CD4-positive, alpha-beta T cell treated with Interleukin-17A for 1 hour (primary cell): ENCODE results near the gene SLC38A11.

Source experiments
- DNase-seq: peaks from one replicate; pipeline ENCODE4 v3.0.0-alpha.2; 2020

Gene SLC38A11

DNA sequence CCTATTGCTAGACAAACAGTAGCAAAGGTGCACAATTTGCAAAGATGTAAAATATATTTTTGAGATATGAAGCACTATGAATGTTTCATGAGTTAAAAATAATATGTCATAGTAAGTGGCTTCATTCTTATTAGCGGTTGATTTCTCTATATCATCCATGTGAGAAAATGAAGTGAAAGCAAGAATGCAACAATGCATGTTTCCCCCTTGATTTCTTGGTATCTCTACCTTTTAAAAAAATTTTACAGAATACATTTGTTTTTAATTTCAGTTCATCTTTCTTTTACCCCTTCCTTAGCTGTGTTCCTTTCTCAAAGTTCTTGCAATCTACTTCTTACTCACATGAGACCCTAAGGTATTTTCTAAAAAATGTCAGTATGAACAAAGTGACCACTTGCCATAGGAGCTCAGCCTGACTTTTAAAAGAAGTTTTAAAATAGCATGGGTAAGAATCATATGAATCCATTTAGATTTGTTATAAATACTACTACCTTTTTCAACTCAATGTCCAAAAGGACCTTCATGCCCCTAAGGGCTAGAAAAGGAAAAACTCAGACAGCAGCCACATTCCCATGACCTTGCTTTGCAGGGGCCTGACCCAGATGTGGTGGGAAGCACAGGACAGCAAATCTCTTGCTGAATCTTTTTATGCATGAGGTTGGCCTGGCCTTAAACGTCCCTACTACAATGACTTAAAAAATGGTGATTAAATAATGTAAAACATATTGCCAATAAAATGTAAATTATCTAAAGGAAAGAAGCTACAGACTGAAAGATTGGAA, 14.8 kb upstream of the SLC38A11 start:
- no peak for DNase-seq

DNA sequence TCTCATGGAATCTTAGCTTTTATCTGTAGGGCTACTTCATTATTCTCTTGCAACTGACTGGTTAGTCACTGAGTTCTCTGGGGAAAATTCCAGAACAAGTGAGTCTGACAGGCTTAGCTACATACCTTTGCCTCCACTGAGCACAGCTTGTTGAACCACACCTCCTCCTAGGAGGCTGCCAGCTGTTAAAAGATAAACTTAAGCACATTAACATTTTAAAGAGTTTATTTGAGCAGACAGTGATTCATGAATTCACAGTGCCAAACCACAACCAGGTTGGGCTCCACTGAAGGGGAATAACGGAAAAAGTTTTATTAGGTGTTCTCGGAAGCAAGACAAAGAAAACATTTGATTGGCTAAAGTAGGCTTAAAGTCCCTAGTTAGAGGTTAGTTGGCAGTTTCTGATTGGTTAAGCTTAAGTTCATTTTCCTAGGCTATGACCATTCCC, 12.5 kb upstream of the SLC38A11 start:
- no peak for DNase-seq

DNA sequence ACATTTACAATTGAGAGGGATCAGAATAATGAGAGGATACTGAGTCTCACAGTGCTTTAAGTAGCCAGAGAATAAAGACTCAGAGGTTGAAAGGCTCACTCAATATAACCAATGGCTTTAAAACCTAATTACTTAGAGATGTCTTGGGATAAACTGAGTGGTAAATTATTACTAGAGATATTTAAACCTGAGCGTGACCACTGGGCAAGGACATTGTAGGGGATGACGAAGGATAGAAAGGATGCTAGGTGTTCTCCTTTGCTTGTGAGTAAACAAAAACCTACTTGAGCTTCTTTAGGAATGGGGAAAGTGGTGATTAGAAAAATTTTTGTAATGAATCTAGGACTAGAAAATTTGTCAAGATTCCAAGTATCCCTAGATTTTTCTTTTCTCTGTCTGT, 12.0 kb upstream of the SLC38A11 start:
- no peak for DNase-seq

DNA sequence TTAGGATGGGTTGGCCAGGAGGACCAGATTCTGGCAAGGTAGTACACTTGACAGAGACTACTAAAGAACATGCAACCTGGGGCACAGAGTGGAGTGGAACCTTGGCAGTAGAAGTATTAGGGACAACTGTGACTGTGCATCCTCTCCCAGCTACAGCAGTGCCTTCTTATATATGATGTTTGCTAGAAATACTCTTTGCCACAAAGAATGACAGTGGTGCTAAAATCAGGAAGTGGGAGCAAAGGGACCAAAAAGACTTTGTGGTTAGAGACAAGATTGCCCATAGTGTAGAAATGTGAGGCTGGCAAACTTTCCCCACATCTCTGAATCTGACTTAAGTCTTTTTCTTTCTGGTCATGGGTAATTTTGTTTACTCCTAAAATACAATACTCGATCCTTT, 9.4 kb upstream of the SLC38A11 start:
- DNase-seq, result no peak

DNA sequence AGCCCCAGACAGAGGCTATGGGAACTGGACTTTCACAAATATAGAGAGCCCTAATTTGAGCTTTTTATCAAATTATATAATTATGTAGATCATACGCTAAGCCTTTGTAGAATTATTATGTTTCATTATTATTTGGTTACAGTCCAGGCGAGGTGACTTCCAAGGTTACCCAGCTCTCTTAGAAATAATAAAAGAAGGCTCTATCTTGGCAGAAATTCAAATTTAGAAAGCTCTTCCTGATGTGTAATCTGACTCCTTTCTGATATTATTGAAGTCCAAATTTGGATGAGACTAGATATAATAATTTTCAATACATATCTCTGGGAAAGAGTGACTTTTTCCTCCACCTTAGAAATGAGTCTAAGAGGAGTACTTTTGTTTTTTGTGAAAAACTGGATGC, 4.8 kb upstream of the SLC38A11 start:
- no peak for DNase-seq

DNA sequence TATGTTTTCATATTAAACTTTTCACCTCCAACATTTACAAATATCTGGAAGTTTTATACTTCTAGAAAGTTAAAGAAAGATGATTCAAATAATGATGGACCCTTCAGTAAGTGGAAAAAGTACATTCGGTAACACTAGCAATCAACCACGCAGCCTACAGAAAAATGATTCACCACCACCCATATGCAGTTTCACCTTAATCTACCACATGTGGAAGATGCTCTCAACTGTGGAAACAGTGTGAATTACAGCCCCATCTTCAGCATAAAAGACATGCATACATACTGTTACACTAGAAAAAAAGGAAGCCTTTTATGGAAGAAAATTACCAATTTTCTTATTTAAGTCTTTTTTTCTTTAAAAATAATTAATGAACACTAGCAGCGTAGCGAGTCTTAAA, 1.1 kb downstream of the SLC38A11 start:
- DNase-seq, result no peak

DNA sequence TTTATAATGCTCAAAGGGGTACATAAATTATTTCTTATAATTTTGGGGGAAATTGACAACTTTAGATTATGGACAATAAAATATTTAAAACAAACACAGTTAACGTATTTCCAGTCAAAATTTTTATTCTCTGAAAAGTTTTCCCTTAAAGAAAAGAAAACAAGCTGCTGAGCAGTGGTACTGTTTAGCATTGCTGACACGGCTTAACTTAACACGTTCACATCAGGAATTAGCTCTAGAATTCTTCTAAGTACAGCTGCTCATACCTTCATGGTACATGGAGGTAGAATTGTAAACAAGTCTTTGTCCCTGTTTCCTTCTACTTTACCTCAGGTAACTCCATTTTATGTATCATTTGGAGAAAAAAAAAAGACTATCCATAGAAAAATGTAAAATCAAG, 2.0 kb downstream of the SLC38A11 start:
- no peak for DNase-seq

DNA sequence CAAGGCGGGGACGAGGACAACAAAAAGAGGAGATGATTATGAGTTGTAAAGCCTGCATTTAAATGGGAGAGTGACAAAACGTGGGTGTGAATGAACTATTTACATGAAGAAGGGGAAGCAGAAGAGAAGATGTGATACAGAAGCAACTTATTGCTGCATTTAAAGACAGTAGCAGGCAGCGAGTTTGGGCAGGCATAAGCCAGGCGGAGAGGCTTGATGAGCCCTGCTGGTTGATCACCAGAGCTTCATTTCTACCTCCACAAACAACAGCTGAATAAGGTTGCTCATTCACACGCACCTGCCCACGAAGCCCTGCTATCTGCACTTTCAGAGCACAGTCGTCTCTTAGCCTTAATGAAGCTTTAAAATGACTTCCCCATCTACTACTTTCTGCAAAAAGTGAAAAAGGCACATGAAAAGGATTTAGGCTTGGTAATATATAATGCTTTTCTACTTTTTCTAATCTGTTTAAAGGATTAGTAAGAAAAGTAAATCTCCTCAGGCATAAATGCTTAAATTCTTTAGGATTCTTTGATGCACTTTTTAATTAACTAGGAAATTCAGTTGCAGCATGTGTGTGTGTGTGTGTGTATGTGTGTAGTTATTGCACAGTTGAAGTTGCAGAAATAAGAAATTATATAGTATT, 3.1 kb downstream of the SLC38A11 start:
- no peak for DNase-seq

DNA sequence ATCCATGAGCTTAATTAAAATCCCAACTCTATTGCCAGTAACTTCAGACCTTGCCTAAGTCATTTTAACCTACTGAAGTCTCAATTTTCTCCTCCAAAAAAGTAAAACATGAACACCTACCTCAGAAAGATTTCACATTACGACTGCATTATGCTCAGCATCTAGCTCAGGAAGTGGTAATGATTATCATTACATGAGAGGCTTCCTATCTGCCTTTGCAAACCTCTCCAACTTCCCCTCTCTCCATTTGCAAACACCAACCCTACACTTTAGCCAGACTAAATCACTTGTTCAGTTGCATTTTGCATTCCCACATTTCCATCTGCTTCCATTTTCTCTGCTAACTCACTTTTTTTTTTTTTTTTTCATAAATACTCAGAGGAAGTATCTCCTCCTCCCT, 6.8 kb downstream of the SLC38A11 start:
- no peak for DNase-seq

DNA sequence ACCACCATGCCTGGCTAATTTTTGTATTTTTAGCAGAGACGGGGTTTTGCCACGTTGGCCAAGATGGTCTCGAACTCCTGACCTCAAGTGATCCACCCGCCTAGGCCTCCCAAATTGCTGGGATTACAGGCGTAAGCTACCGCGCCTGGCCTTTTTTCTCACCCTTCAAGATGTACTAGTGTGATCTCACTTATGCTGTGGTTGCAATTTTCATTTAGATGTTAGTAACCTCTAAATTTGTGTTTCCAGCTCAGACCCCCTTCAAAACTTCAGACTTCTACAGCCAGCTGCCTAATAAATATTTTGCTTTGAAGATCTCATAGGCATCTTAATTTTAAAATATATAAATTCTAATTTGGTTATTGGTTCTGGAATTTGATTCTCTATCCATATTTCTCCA, 8.0 kb downstream of the SLC38A11 start:
- no peak for DNase-seq

DNA sequence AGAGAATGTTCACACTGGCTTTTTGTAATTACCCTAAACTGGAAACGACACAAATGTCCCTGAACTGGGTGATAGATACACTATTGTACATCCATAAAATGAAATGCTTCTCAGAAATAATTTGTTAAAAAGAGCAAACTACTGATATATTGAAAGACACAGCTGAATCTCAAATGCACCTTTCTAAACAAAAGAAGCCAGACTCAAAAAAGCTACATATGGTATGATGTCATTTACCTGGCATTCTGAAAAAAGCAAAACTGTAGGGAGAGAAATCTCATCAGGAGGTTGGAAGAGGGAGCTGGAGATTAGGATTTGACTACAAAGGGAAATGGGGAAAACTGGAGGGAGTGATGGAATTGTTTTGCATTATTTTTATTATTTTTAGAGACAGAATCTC, 12.0 kb downstream of the SLC38A11 start:
- DNase-seq, result no peak

DNA sequence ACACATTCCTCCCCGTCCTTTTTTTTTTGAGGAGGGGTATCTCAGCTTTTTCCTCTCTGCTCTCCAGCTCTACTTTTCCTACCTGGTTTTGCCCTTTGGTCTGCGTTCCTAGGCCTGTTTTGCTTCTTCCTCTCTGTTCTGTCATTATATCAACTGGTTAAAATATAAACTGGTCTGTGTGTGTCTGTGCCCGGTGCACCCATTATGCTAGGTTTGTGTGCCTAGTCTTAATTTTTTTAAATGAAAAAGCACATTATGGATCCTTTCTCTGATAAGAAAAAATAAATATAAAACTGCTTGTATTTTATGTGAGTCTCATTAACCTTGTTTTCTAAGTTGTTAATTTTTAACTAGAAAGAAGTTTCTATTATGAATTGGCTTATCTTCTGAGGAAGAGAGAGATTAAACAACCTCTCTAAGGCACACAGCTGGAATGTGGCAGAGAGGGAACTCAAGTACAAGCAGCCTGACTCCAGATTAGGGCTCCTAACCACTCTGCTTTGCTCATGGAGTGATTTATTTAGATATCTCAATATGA, 17.4 kb downstream of the SLC38A11 start:
- no peak for DNase-seq

DNA sequence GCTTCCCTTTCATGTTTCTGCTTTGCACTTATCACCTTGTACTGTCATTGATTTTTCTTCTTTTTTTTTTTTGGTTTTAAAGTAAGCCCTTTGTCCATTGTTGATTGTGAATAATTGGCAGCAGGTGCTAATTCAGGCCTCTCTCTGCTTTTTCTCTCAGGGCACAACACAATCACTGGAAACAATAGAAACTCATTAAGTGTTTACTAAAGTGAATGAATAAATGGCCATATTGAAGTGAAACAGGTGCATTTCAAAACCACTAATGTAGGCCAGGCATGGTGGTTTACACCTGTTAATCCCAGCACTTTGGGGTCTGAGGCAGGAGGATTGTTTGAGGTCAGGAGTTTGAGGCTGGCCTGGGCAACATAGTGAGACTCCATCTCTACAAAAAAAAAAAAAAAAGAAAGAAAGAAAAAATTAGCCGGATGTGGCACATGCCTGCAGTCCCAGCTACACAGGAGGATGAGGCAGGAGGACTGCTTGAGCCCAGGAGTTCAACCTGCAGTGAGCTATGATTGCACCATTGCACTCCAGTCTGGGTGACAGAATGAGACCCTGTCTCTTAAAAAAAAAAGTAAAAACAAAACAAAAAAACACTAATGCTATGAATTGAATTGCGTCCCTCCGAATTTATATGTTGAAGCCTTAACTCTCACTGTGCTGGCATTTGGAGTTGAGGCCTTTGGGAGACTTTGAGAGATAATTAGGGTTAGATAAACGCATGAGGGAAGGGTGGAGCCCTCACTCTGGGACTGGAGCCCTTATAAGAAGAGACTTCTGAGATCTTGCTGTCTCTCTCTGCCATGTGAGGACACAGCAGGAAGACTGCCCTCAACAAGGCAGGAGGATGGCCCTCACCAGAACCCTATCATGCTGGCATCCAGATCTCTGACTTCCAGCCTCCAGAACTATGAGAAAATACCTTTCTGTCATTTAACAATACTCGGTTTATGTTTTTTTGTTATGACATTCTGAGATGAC, 19.9 kb downstream of the SLC38A11 start:
- DNase-seq, result no peak

DNA sequence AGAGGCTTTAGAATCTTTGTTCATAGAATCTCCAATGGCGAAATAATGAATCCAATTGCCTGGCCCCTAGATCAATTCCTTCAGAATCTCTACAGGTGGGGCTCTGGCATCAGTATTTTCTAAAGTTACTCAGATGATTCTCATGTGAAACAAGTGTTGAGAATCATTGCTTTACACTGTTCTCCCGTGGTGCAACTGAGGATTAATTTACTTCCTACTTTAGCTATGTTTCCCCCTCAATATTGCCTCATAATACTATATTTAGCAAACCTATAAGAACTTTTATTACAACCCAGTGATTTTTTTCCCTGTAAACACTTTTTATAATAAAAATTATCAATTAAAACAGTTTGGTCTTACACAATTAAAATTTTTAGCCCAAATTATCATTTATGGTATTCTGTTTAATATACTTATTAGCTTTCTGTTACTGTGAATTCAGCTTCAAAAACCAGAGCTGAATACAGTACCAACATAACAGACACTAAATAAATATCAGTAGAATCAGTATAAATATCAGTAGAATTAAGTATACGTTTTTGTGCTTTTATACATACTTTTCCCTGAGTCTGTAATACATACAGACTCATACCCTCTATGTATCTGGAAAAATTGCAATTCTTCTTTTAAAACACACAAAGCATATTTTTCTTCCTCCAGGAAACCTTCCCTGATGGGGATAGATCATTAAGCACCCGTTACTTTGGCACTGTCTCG, 20.8 kb downstream of the SLC38A11 start:
- no peak for DNase-seq

DNA sequence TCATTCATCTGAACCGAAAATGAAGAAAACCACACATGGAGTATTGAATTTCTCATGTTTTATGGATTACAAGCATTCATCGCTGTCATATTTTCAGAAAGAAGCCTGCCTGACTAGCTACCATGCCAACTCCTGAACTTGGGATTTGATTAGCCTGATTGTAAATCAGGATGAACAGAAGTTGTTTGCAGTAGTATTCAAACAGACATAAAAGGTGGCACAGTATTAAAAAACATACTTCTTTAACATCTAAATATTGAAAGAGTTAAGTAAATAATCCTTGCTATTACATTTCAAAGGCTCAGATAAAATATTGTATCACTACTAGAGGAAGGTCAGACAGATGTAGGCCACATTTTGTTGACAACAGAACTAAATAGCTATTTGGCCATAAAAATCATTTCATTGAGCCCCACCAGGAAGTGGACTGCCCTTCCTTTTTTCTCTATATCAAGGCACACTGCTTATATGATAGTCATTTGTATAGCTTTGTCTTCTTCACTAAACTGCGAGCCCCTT, 21.6 kb downstream of the SLC38A11 start:
- DNase-seq, result no peak

DNA sequence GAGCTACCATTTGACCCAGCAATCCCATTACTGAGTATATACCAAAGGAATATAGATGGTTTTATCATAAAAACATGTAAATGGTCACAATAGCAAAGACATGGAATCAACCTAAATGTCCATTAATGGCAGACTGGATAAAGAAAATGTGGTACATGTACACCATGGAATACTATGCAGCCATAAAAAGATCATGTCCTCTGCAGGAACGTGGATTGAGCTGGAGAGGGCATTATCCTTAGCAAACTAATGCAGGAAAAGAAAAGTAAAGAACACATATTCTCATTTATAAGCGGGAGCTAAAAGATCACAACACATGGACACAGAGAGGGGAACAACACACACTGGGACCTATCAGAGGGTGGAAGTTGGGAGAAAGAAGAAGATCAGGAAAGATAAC, 22.9 kb downstream of the SLC38A11 start:
- no peak for DNase-seq

DNA sequence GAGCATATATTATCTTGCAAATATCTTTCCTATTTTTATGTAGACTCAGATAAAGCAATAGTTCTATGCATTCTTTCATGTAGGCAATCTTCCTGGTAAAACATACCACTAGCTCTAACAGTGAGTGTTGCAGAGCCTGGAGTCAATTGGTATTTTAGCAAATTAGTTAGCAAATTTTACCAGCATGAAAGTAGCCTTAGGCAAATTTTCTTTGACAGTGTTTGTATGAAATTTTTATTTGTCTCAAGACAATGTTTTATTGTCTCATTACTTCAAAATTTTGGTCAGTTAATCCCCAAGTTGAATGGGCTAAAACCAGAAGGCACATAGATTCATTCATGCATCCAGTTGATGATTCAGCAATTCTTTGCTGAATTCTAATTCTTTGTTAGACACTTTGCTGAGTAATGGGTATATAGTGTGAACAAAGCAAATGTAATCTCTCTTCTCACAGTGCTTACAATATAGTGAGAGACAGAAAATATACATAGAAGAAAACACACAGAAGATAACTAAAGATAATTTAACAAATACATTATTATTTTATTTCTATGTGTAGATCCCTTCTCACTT, 27.1 kb downstream of the SLC38A11 start:
- no peak for DNase-seq

DNA sequence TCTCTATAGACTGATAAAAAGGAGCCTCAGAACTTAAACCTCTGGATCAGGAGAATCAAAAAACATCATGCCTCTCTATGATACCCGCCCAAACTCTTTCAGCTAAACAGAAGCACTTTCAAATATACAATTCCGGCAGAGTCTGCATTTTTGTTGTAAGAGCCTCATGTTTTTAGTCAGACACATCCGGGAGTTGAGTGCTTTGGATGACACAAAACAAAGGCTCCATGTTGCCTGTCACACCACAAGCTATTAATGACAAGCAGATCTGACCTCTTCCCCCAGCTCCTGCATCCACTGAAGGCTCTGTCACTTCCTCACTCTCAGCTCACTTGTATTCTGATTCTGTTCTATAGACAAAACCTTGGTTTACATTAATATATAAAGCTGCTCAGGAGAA, 33.2 kb downstream of the SLC38A11 start:
- DNase-seq, result no peak

DNA sequence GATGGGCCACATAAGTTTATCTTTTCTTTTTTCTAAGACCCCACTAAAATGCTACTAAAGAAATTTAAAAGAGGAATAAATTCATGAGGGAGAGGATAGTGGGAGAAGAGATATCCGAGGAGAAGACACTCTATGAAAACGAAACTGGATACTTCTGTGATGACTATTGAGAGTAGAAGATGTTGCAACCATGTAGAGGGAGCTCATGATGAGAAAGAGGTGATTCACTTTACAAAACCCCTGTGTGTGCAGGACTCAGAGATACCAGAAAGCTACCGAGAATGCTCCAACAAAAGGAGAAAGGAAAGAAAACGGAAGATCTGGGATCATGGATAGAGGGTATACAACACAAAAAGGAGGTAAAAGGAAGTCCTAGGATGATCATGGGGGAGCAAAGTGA, 34.9 kb downstream of the SLC38A11 start:
- DNase-seq, result no peak

DNA sequence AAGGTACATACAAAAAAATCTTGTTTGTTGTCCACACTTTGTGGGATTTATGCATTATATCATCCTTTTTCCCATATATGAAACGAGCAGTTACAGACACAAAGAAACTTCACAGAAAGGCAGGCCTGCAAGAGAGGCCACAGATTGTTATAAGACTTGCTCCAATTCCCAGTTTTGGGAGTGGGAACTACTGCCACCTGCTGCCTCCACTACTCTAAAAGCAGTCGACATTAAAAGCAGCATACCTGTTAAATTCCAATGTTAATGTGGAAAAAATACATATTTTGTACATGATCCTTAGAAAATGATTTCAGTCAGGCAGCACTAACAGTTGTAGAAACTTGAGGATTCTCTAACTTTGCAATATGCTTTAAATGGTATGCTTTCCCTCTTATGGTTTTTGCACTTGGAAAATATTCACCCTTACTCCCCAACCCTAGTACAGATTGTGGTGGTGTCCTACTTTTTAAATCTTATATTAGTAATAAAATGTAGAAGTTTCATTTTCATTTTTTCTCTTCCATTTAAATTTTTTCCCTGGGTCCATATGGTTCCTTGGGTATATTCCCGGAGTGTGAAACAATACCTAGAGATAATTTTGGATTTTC, 37.9 kb downstream of the SLC38A11 start:
- DNase-seq, result no peak

DNA sequence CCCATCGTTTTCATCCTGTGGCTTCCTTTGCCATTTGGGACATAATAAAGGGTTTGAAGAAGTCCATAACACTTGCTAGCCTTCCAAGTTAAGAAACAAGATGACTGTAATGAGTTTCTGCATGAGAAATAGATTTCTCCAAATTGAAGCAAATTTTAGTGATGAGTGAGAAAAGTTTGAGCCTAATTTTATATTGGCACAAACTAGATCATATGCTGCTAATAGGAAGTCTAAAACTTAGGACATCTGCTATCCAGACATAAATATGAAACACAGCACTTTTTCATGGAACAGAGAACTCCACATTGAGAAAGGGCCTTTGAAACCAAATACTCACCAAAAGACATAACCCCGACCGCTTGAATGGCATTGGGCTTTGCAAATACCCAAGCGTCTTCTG, 39.8 kb downstream of the SLC38A11 start:
- no peak for DNase-seq
